SIG-M5 (cell line): ENCODE results near the gene BBS5.

Experiments
- DNase-seq: peaks from one replicate; lab custom pipeline; 2025; lab: John Stamatoyannopoulos, UW

BBS5 gene

GRCh38 chr2:169546756-169547155 lies 67.5 kb downstream of the BBS5 start:
- DNase-seq, result no peak
